OCI-LY1 (cell line): ENCODE results near the gene LRRC73.

Experiments used
- CTCF ChIP-seq: fragments of 200-600 bp; sonication (generic), shearing (Covaris generic); IDR thresholded peaks from 2 replicates; pipeline ENCODE4 v1.5.1; 2017; ENCODE audit warnings: mild to moderate bottlenecking, antibody characterized with exemption, low read length, moderate library complexity, mixed read lengths
- EZH2 ChIP-seq: fragments of 200-600 bp; sonication (generic), shearing (Covaris generic); IDR thresholded peaks from 2 replicates; pipeline ENCODE4 v1.8.0; 2017; ENCODE audit warnings: borderline replicate concordance, mixed run types, mild to moderate bottlenecking, antibody characterized with exemption, low read length, moderate library complexity, mixed read lengths

DNA sequence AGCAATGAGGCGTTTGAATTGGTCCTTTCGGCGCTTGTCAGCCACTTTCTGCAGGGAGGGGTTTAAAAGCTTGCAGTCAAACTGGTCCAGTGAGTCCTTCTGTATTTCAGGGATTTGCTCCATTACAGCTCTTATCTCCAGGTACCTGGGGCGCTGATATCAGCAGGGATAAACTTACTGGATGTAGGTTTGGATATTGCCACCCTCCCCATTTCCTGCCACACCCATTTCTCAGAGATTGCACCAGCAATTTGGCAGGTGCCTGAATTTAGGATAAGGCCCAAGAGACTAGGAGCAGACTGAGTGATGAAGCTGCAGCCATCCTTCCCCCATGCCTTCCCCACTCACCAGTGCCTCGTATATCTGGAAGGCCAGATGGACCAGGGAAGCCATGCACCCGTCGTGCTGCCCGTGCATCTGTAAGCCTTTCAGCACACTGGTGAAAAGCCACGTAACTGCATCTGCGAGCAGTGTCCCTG, 14.4 kb upstream of the LRRC73 start:
- TF ChIP-seq EZH2 = no peak
- no peak for TF ChIP-seq CTCF
